HL-60 (cell line): ENCODE results near the gene S100A8.

Experiments used
- DNase-seq, 2 experiments: peaks; one replicate each; pipeline ENCODE4 v3.0.0-alpha.2; 2010 to 2020; ENCODE audit warnings: low read depth in 1 of 2, low spot score in 1 of 2
- H3K27ac ChIP-seq: fragments of 250-450 bp; sonication (Bioruptor Pico); replicated peaks from 2 replicates; pipeline ENCODE4 v1.5.1; 2020; ENCODE audit warnings: mild to moderate bottlenecking, moderate library complexity
- H3K27me3 ChIP-seq: fragments of 250-450 bp; sonication (Bioruptor Pico); 2 replicates; pipeline ENCODE4 v1.5.1; 2021; ENCODE audit warnings: mild to moderate bottlenecking, moderate library complexity; ENCODE audit not compliant: insufficient read depth, poor library complexity, severe bottlenecking
- H3K4me3 ChIP-seq: replicated peaks from 2 replicates; pipeline ENCODE4 v1.5.1; 2011; ENCODE audit warnings: mild to moderate bottlenecking, control low read depth, low read length; ENCODE audit not compliant: insufficient read depth
- CTCF ChIP-seq: IDR thresholded peaks from one replicate; pipeline ENCODE4 v1.5.1; 2011; ENCODE audit warnings: low read length, control low read depth, inconsistent platforms; ENCODE audit not compliant: insufficient read depth
- GABPA ChIP-seq: IDR thresholded peaks from 2 replicates; pipeline ENCODE4 v1.6.1; 2012; ENCODE audit warnings: low read depth
- POLR2AphosphoS5 ChIP-seq: IDR thresholded peaks from 2 replicates; pipeline ENCODE4 v1.6.1; 2012; ENCODE audit warnings: low read depth
- REST ChIP-seq: IDR thresholded peaks from 2 replicates; pipeline ENCODE4 v1.6.1; 2012; ENCODE audit warnings: low read depth; ENCODE audit not compliant: insufficient replicate concordance
- SPI1 ChIP-seq: IDR thresholded peaks from 2 replicates; pipeline ENCODE4 v1.6.1; 2012; ENCODE audit warnings: low read depth, mild to moderate bottlenecking, borderline replicate concordance

S100A8 gene

GRCh38 chr1:153431427-153431826 lies 40.6 kb upstream of the S100A8 start:
- no peak for DNase-seq
- H3K27ac ChIP-seq, result no peak overlapping the region
- TF ChIP-seq CTCF, result no peak
- H3K4me3 ChIP-seq, result no peak overlapping the region
- no peaks in the 10 kb centered on the region for H3K27me3 ChIP-seq

- Histone ChIP-seq H3K4me3 (no peak overlapping the region), H3K27ac (no peak overlapping the region), H3K27me3 (no peaks in the 10 kb centered on the region)
- TF ChIP-seq SPI1, result no peak
- no peak for TF ChIP-seq REST
- no peak for TF ChIP-seq CTCF
- no peak for TF ChIP-seq GABPA
- no peak for TF ChIP-seq POLR2AphosphoS5
- DNase-seq, result no peak
Measured at GRCh38 chr1:153431002-153431401, 40.1 kb upstream of the S100A8 start.

- H3K27me3 ChIP-seq, result no peaks in the 10 kb centered on the region
- no peak for TF ChIP-seq POLR2AphosphoS5
- no peak for TF ChIP-seq REST
- TF ChIP-seq SPI1, result no peak
- TF ChIP-seq GABPA, result no peak
- no peak for TF ChIP-seq CTCF
Measured at GRCh38 chr1:153430561-153430960, 39.7 kb upstream of the S100A8 start.

GRCh38 chr1:153430166-153430553 lies 39.3 kb upstream of the S100A8 start:
- no peak overlapping the region for H3K4me3 ChIP-seq
- TF ChIP-seq SPI1 (no peak), GABPA (no peak), CTCF (no peak), POLR2AphosphoS5 (no peak), REST (no peak)
- DNase-seq, result no peak
- H3K27me3 ChIP-seq, result no peaks in the 10 kb centered on the region
- H3K27ac ChIP-seq, result no peak overlapping the region

More at GRCh38 chr1:153430561-153430960, 39.7 kb upstream of the S100A8 start:
- DNase-seq, result no peak
- Histone ChIP-seq H3K4me3 (no peak overlapping the region), H3K27ac (no peak overlapping the region)
